PFSK-1 (cell line): Measurements from ENCODE around the gene DDX17.

Source experiments
- FOXP2 ChIP-seq: optimal IDR thresholded peaks from 2 replicates; pipeline ENCODE3; 2011; ENCODE audit warnings: borderline replicate concordance, control low read depth, inconsistent platforms; ENCODE audit not compliant: insufficient read depth; ENCODE audit errors: extremely low read length, extremely low read depth
- POLR2AphosphoS5 ChIP-seq: IDR thresholded peaks from 2 replicates; pipeline ENCODE4 v1.6.1; 2012; ENCODE audit warnings: low read depth, mild to moderate bottlenecking, control low read depth, low read length, moderate library complexity
- REST ChIP-seq, 2 experiments: IDR thresholded peaks; 2 replicates each; pipeline versions ENCODE4 v1.6.1 to v1.8.0; 2011 to 2012; ENCODE audit warnings: low read depth in 2 of 2, low read length in 2 of 2, control low read depth in 1 of 2, inconsistent platforms in 1 of 2, mild to moderate bottlenecking in 1 of 2, moderate library complexity in 1 of 2; ENCODE audit not compliant: insufficient read depth in 1 of 2
- SIN3A ChIP-seq: IDR thresholded peaks from 2 replicates; pipeline ENCODE4 v1.6.1; 2012; ENCODE audit warnings: mild to moderate bottlenecking, low read length, moderate library complexity, borderline replicate concordance; ENCODE audit not compliant: insufficient read depth
- TAF1 ChIP-seq: IDR thresholded peaks from 2 replicates; pipeline ENCODE4 v1.6.1; 2012; ENCODE audit warnings: low read length, control low read depth, borderline replicate concordance; ENCODE audit not compliant: insufficient read depth

Gene DDX17

GRCh38 chr22:38449776-38450175, 56.3 kb downstream of the DDX17 start:
- TF ChIP-seq REST (IDR thresholded peaks at IDR 0.05; ENCODE audit: insufficient read depth in 1 of 2, low read depth in 2 of 2, low read length in 2 of 2) (no peak), SIN3A (no peak), POLR2AphosphoS5 (no peak), FOXP2 (no peak), TAF1 (no peak)

GRCh38 chr22:38448945-38449745, 57.0 kb downstream of the DDX17 start:
- TF ChIP-seq SIN3A: no peak
- TF ChIP-seq POLR2AphosphoS5: no peak
- TF ChIP-seq TAF1: no peak
- no peak for TF ChIP-seq FOXP2
- TF ChIP-seq REST (IDR thresholded peaks at IDR 0.05; ENCODE audit: insufficient read depth in 1 of 2, low read depth in 2 of 2, low read length in 2 of 2): no peak

GRCh38 chr22:38446018-38446601, 60.0 kb downstream of the DDX17 start:
- no peak for TF ChIP-seq TAF1
- TF ChIP-seq SIN3A: no peak
- no peak for TF ChIP-seq FOXP2

GRCh38 chr22:38444783-38445182, 61.3 kb downstream of the DDX17 start:
- TF ChIP-seq TAF1 (no peak), POLR2AphosphoS5 (no peak), SIN3A (no peak), REST (IDR thresholded peaks at IDR 0.05; ENCODE audit: insufficient read depth in 1 of 2, low read depth in 2 of 2, low read length in 2 of 2) (no peak), FOXP2 (no peak)

- no peak for TF ChIP-seq POLR2AphosphoS5
- TF ChIP-seq SIN3A: no peak
- no peak for TF ChIP-seq TAF1
- no peak for TF ChIP-seq FOXP2
- no peak for TF ChIP-seq REST (IDR thresholded peaks at IDR 0.05; ENCODE audit: insufficient read depth in 1 of 2, low read depth in 2 of 2, low read length in 2 of 2)
Measured at GRCh38 chr22:38443628-38444521, 62.2 kb downstream of the DDX17 start.
